ENCODE results near the gene MYH9.
"Not testable (repeated sequence)": the region's sequence is repeated elsewhere in the genome, so short reads cannot be mapped to it uniquely, and the experiment has no call there.

The MYH9 gene

DNA sequence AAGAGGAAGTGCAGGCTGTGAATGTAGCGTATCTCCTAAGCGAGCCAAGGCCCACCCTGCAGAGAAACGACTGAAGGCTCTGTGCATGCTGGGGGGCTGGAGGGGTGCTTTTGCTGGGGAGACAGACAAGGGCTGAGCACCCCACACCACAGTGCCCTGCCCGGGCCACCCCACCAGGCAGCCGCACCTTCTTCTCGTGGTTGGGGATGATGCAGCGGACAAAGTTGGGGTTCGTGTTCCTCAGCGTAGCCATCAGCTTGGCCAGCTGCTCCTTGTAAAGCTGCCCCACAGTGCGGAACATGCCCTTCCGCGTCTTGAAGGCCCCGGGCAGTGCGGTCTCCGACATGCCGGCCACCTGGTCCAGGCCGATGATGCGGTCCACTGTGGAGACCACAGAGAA lies 81.5 kb downstream of the MYH9 start:
- no peak for DNase-seq

DNA sequence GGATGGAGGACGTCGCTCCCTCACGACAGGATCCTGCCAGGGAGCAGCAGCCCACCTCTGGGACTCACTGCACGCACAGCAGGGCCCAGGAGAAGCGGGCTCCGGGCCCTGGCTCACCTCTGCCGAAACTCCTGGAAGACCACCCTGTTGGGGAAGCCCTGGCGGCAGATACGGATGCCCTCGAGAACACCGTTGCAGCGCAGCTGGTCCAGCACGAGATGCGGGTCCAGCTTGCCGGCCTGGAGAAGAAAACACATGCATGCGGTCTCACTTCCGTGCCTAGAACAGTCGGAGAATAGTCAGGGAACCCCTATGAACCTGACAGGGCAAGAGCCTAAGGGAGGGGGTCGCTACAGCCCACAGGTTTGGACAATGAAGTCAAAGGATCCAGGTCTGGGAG lies 82.0 kb downstream of the MYH9 start:
- DNase-seq: no peak

GRCh38 chr22:36304429-36304828 lies 83.3 kb downstream of the MYH9 start:
- DNase-seq: no peak

GRCh38 chr22:36303874-36304273 lies 83.9 kb downstream of the MYH9 start:
- no peak for DNase-seq

GRCh38 chr22:36303115-36303467 lies 84.7 kb downstream of the MYH9 start:
- DNase-seq: no peak

GRCh38 chr22:36302439-36303114 lies 85.2 kb downstream of the MYH9 start:
- DNase-seq: no peak

DNA sequence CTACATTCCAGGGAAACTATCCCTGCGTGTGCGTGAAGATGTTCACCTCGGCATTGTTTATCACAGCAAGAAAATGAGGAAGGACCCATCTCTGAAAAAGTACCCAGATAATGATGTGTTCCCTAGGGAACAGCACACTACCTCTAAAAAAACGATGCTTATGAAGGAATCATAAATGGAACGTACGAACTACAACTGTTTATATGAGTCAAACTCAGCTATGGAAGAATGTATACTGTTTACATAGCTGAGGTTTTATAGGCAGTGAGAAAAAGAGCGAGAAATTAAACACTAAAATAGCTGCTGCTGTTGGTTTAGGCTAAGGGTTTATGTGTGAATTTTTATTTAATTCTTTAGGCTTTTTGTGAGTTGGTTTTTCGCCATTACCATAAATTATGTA lies 85.9 kb downstream of the MYH9 start:
- no peak for DNase-seq

- peak; percentile 42 for DNase-seq
Measured at GRCh38 chr22:36301384-36301828, 86.4 kb downstream of the MYH9 start.

GRCh38 chr22:36300396-36301212 lies 87.2 kb downstream of the MYH9 start:
- no peak for DNase-seq

GRCh38 chr22:36299911-36300310 lies 87.9 kb downstream of the MYH9 start:
- DNase-seq: no peak

GRCh38 chr22:36299295-36299694 lies 88.5 kb downstream of the MYH9 start:
- DNase-seq: no peak

DNA sequence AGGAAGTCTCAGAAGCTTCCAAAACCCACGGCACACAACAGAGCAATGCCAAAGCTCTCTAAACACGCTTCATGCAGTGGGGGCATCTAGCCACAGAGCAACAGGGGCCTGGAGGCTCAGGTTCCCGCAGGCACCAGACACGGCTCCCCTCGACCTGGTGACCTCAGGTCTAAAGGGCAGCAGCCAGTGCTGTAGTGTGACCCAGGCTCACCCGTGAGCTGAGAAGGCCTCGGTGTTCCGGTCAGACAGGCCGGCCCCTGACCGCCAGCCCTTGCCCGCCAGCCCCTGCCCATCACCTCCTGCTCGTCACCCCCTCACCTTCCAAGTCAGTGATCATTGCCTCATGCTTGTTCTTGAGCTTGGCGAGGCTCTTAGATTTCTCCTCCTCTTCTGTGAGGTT lies 89.2 kb downstream of the MYH9 start:
- DNase-seq: no peak

GRCh38 chr22:36298118-36298517 lies 89.6 kb downstream of the MYH9 start:
- DNase-seq: no peak

DNA sequence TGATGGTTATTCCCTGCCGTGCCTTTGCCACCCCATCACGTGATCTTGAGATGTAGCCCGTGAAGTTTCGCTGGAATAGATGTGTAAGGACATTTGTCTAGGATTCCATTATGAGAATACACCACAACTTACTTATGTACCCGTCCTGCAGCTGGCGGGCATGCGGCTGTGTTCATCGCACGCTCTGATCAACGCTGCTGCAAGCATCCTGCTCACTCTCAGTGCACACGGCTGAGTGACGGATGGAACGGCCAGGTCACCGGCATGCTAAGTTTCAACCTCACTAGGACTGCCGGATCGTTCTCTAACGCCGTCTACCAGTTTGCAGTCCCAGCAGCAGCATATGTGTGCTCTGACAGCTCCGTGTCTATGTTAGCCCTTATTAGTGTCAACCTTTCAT lies 90.2 kb downstream of the MYH9 start:
- no peak for DNase-seq

DNA sequence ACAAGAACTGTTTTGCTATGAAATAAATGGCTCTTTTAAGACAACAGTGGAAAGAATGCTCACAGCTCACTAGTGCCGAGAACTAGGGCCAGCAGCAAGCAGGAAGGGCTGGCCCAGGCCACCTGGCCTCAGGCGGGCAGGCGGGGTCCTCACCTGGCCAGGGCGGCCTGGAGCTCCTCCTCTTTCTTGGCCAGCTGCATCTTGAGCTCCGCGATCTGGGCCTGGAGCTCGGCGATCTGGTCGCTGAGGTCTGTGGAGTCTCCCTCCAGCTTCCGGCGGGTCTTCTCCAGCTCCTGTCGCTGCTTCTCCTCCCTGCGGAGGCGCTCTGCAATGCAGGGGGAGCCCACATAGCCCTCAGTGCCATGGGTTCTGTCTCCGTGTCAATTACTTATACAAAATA lies 91.1 kb downstream of the MYH9 start:
- DNase-seq: no peak

- DNase-seq: no peak
Measured at GRCh38 chr22:36295247-36295646, 92.5 kb downstream of the MYH9 start.

DNA sequence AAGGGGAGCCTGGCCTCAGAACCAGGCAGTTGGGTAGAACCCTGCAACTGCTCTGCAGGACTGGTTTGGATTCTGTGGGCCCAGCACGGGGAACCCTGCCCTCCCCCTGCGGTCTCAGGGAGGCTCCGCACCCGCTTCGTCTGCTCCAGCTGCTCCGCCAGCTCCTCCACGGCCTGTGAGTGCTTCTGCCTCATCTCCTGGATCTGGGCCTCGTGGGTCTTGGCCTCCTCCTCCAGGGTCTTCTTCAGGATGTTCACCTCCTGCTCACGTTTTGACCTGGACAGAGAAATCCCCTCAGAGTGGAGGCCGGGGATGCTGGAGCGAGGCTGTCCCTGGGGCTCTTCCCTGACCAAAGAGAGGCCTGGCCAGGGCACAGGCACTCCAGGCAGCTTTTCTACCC lies 93.0 kb downstream of the MYH9 start:
- no peak for DNase-seq

- no peak for DNase-seq
Measured at GRCh38 chr22:36294293-36294620, 93.5 kb downstream of the MYH9 start.

GRCh38 chr22:36293606-36294292 lies 94.0 kb downstream of the MYH9 start:
- no peak for DNase-seq

DNA sequence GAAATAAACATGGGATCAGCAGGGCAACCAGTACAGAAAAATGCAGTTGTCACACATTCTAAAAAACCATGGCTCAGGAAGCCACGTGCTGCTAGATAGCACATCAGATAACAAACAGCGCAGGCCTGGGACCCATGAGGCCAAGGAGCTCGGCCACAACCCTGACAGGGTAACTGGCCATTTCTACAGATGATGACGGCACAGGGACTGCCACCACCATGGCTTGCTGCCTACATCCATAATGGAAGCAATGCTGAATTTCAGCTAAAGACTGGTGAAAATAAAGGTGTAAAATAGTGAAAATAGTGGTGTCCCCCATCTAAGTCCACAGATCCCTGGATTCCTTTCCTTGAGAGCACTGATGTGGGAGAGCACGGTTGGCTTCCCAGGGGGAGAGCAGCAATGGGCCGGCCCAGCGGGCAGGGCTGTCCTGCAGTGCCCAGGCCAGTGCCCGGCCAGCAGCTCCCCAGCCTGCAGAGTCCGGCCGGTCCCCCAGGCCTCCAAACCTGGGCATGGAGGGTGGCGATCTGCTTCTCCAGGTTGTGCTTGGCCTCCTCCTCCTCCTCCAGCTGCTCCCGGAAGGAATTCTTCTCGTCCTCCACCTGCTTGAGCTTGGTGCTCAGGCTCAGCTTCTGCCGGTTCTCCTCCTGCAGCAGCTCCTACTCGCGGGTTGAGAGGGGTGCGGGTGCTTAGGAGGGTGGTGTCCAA lies 94.8 kb downstream of the MYH9 start:
- no peak for DNase-seq

DNA sequence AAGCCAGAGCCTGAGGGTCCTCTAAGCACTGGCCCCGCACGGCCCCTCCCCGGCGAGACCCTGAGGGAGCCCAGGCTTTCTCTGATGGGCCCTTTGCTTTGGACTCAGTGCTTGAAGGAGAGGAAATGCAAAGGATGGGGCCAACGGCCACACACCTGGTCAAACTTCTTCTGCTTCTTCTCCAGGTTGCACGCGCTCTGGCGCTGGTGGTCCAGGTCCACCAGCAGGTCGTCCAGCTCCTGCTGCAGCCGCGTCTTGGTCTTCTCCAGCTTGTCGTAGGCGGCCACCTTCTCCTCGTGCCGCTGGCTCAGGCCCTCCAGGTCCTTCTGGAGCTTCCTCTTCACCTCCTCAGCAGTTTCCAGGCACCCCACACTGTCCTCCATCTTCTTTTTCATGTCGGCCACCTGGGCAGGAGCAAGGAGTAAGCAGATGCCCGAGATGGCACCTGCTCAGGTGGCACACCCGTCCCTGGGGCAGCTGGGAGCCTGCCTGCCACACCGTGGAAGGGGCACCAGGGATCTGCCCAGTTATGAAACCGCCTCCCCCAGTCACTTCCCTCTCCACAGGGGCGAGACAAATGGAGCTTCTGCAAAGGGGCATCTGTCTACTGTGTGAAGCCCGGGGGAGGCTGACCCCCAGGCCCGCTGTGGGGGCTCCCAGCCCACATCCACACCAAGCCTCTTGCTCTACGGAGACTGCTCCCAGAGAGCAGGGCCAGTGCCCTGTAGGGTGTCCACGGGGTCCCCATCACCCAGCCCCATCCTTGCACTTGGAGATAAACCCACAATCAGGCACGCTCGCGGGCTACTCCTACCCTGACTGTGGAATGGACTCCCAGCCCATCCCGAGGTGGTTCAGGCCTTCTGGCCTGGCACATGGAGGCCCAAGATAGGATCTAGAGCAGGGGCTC lies 95.7 kb downstream of the MYH9 start:
- no peak for DNase-seq

- not testable (repeated sequence) for DNase-seq
Measured at GRCh38 chr22:36290391-36291075, 97.2 kb downstream of the MYH9 start.

Data from NCI-H510A (cell line).